Uterus (tissue), 4 donors: ENCODE measurements around the gene TBXAS1. TPM values are rescaled to one million over a fixed set of nuclear protein-coding genes. Genes with fewer than 3 reads are reported as not detected.

Source experiments
- DNase-seq, 2 donors: peaks; one replicate each; pipeline ENCODE4 v3.0.0-alpha.2; 2019 to 2020
- H3K27ac ChIP-seq, 2 donors: fragments of 200-600 bp; sonication (generic); 1 replicate in 1 of 2; 2 replicates in 1 of 2; pipeline ENCODE4 v1.5.1; 2016 to 2018
- H3K27me3 ChIP-seq, 2 donors: fragments of 200-600 bp; sonication (generic); one replicate each; pipeline ENCODE4 v1.5.1; 2018 to 2019; ENCODE audit warnings: control low read depth in 1 of 2
- H3K36me3 ChIP-seq, 2 donors: fragments of 200-600 bp; sonication (generic); one replicate each; pipeline ENCODE4 v1.5.1; 2019; ENCODE audit warnings: control low read depth in 1 of 2
- H3K4me1 ChIP-seq, 2 donors: fragments of 200-600 bp; sonication (generic); one replicate each; pipeline ENCODE4 v1.5.1; 2018 to 2019; ENCODE audit warnings: control low read depth in 1 of 2
- H3K4me3 ChIP-seq, 2 donors: fragments of 200-600 bp; sonication (generic); 1 replicate in 1 of 2; 2 replicates in 1 of 2; pipeline ENCODE4 v1.5.1; 2018 to 2019; ENCODE audit warnings: mild to moderate bottlenecking in 1 of 2
- H3K9me3 ChIP-seq, 2 donors: fragments of 200-600 bp; sonication (generic); one replicate each; pipeline ENCODE4 v1.5.1; 2019; ENCODE audit warnings: control low read depth in 1 of 2
- CTCF ChIP-seq, 4 experiments: fragments of 200-600 bp in 2 of 4; fragments of 450-650 bp in 2 of 4; sonication (generic) in 2 of 4; IDR thresholded peaks; one replicate each; pipeline ENCODE4 v1.5.1; 2016 to 2019; ENCODE audit warnings: antibody characterized with exemption in 4 of 4, mild to moderate bottlenecking in 2 of 4, moderate library complexity in 1 of 4
- POLR2A ChIP-seq, 2 donors: fragments of 450-650 bp; IDR thresholded peaks; one replicate each; pipeline ENCODE4 v1.6.1; 2016; ENCODE audit warnings: antibody characterized with exemption in 2 of 2, mild to moderate bottlenecking in 1 of 2, moderate library complexity in 1 of 2
- intact Hi-C: fragments of 100-400 bp; cut with DNase I; formaldehyde crosslinking; loops from one replicate; pipeline ENCODE4 v1.15.1; 2023; ENCODE audit warnings: low total_unique reads
- total RNA-seq, 4 donors: library from RNA; depleted of rRNA in 3 of 4; stranded (reverse); fragments of >200 nt in 3 of 4; gene quantifications; one replicate each; pipeline versions ENCODE4 v1.1.0 to v1.2.4, GENCODE V29; 2014 to 2023
- donor health status: DM: yes; HTN: yes; CAD: no.

The TBXAS1 gene
- total RNA-seq, 4 donors from 2014 or later: 6.6 to 14.3 (median 11.9) TPM

GRCh38 chr7:139807009-139807408 is 22.1 kb upstream of the TBXAS1 start:
- Histone ChIP-seq H3K27me3 (no peaks in the 10 kb centered on the region), H3K27ac (no peak overlapping the region), H3K36me3 (no peaks in the 10 kb centered on the region), H3K4me1 (no peaks in the 10 kb centered on the region), H3K4me3 (no peak overlapping the region), H3K9me3 (no peaks in the 10 kb centered on the region)
- TF ChIP-seq POLR2A (IDR thresholded peaks at IDR 0.05): no peak
- no peak for TF ChIP-seq CTCF (IDR thresholded peaks at IDR 0.05)
- intact Hi-C loops: no loop called here
- DNase-seq: no peak

- intact Hi-C loops: no loop called here
- H3K4me1 ChIP-seq: no peaks in the 10 kb centered on the region
- no peak overlapping the region for H3K27ac ChIP-seq
- no peak for DNase-seq
- H3K36me3 ChIP-seq: no peaks in the 10 kb centered on the region
- no peak overlapping the region for H3K4me3 ChIP-seq
- no peaks in the 10 kb centered on the region for H3K9me3 ChIP-seq
- no peaks in the 10 kb centered on the region for H3K27me3 ChIP-seq
- no peak for TF ChIP-seq CTCF (IDR thresholded peaks at IDR 0.05)
- TF ChIP-seq POLR2A (IDR thresholded peaks at IDR 0.05): no peak
Measured at GRCh38 chr7:139808427-139808826, 20.6 kb upstream of the TBXAS1 start.

GRCh38 chr7:139808846-139809442 is 20.1 kb upstream of the TBXAS1 start:
- H3K4me1 ChIP-seq: no peaks in the 10 kb centered on the region
- no peaks in the 10 kb centered on the region for H3K9me3 ChIP-seq
- DNase-seq: no peak
- H3K27me3 ChIP-seq: no peaks in the 10 kb centered on the region
- no peaks in the 10 kb centered on the region for H3K36me3 ChIP-seq
- intact Hi-C loops: no loop called here
- no peak for TF ChIP-seq CTCF (IDR thresholded peaks at IDR 0.05)
- no peak for TF ChIP-seq POLR2A (IDR thresholded peaks at IDR 0.05)
- H3K4me3 ChIP-seq: no peak overlapping the region
- no peak overlapping the region for H3K27ac ChIP-seq

- Histone ChIP-seq H3K4me1 (no peaks in the 10 kb centered on the region), H3K36me3 (no peaks in the 10 kb centered on the region), H3K27ac (no peak overlapping the region), H3K27me3 (no peaks in the 10 kb centered on the region), H3K9me3 (no peaks in the 10 kb centered on the region), H3K4me3 (no peak overlapping the region)
- TF ChIP-seq CTCF (IDR thresholded peaks at IDR 0.05) (no peak), POLR2A (IDR thresholded peaks at IDR 0.05) (no peak)
- DNase-seq: no peak
- intact Hi-C loops: no loop called here
Measured at GRCh38 chr7:139811066-139811465, 18.0 kb upstream of the TBXAS1 start.

- Histone ChIP-seq H3K9me3 (no peaks in the 10 kb centered on the region), H3K27ac (no peak overlapping the region), H3K36me3 (no peaks in the 10 kb centered on the region), H3K27me3 (no peaks in the 10 kb centered on the region), H3K4me1 (no peaks in the 10 kb centered on the region), H3K4me3 (no peak overlapping the region)
- no peak for TF ChIP-seq POLR2A (IDR thresholded peaks at IDR 0.05)
- TF ChIP-seq CTCF (IDR thresholded peaks at IDR 0.05): no peak
- intact Hi-C loops: no loop called here
- DNase-seq: no peak
Measured at GRCh38 chr7:139813151-139813550, 15.9 kb upstream of the TBXAS1 start.
